GM18507 (cell line): Measurements from ENCODE around the gene SLC7A5.
A peak's percentile ranks its signal among the peaks of the same experiment; 100 is the strongest.
"Not testable (repeated sequence)": the region's sequence is repeated elsewhere in the genome, so short reads cannot be mapped to it uniquely, and the experiment has no call there.

Experiments
- DNase-seq: peaks from one replicate; pipeline ENCODE4 v3.0.0; 2011; ENCODE audit warnings: low read depth; ENCODE audit not compliant: insufficient read length; ENCODE audit errors: extremely low spot score
- FAIRE-seq: peaks from 2 replicates; lab custom pipeline; 2011; peaks lifted over from hg19 to GRCh38; lab: Jason Lieb, UNC

SLC7A5 gene

GRCh38 chr16:87869061-87869878, at the start of gene SLC7A5:
TSS of gene SLC7A5 (minus strand) at chr16:87869507. CDS start at chr16:87869422, 85 bp downstream.
- DNase-seq, FAIRE-seq: not testable (repeated sequence)

- DNase-seq = no peak
Measured at GRCh38 chr16:87918338-87918737, 49.0 kb upstream of the SLC7A5 start.

GRCh38 chr16:87917503-87917902, 48.2 kb upstream of the SLC7A5 start:
- DNase-seq (no peak), FAIRE-seq (no peak)

More at GRCh38 chr16:87918338-87918737, 49.0 kb upstream of the SLC7A5 start:
- no peak for FAIRE-seq

GRCh38 chr16:87914812-87915211, 45.5 kb upstream of the SLC7A5 start:
- DNase-seq (no peak), FAIRE-seq (no peak)

GRCh38 chr16:87914021-87914725, 44.9 kb upstream of the SLC7A5 start:
- DNase-seq, FAIRE-seq: not testable (repeated sequence)

GRCh38 chr16:87912691-87913090, 43.4 kb upstream of the SLC7A5 start:
- DNase-seq, FAIRE-seq: not testable (repeated sequence)

- not testable (repeated sequence) for DNase-seq, FAIRE-seq
Measured at GRCh38 chr16:87911106-87911763, 41.9 kb upstream of the SLC7A5 start.

- FAIRE-seq (peak; percentile 98), DNase-seq (peak; percentile 69)
Measured at GRCh38 chr16:87909203-87909935, 40.1 kb upstream of the SLC7A5 start.

GRCh38 chr16:87908101-87908500, 38.8 kb upstream of the SLC7A5 start:
- not testable (repeated sequence) for DNase-seq, FAIRE-seq

- FAIRE-seq, DNase-seq: not testable (repeated sequence)
Measured at GRCh38 chr16:87905521-87905920, 36.2 kb upstream of the SLC7A5 start.

- FAIRE-seq, DNase-seq: not testable (repeated sequence)
Measured at GRCh38 chr16:87904963-87905362, 35.7 kb upstream of the SLC7A5 start.

- DNase-seq, FAIRE-seq: not testable (repeated sequence)
Measured at GRCh38 chr16:87900489-87900888, 31.2 kb upstream of the SLC7A5 start.

GRCh38 chr16:87897521-87898505, 28.5 kb upstream of the SLC7A5 start:
- DNase-seq = no peak
- no peak for FAIRE-seq

- not testable (repeated sequence) for DNase-seq, FAIRE-seq
Measured at GRCh38 chr16:87896924-87897520, 27.7 kb upstream of the SLC7A5 start.

GRCh38 chr16:87896176-87896890, 27.0 kb upstream of the SLC7A5 start:
- FAIRE-seq, DNase-seq: not testable (repeated sequence)

- DNase-seq (peak; percentile 23), FAIRE-seq (peak; percentile 47)
Measured at GRCh38 chr16:87895641-87896141, 26.4 kb upstream of the SLC7A5 start.

GRCh38 chr16:87894005-87894404, 24.7 kb upstream of the SLC7A5 start:
- not testable (repeated sequence) for FAIRE-seq, DNase-seq
